Stimulated activated CD4-positive, alpha-beta T cell treated with anti-CD3 and anti-CD28 coated beads, Interleukin-4, amount 100 ng/mL, for 4 hours (primary cell): Measurements from ENCODE around the gene ITSN2.

Experiments used
- DNase-seq, 2 experiments: peaks; one replicate each; pipeline ENCODE4 v3.0.0-alpha.2; 2020

Gene ITSN2

GRCh38 chr2:24262421-24262970 is 97.8 kb downstream of the ITSN2 start:
- DNase-seq = no peak

- no peak for DNase-seq
Observed at GRCh38 chr2:24261441-24261840, 98.9 kb downstream of the ITSN2 start.

GRCh38 chr2:24259316-24259715 is 101.0 kb downstream of the ITSN2 start:
- no peak for DNase-seq

- no peak for DNase-seq
Observed at GRCh38 chr2:24258718-24259117, 101.6 kb downstream of the ITSN2 start.

DNA sequence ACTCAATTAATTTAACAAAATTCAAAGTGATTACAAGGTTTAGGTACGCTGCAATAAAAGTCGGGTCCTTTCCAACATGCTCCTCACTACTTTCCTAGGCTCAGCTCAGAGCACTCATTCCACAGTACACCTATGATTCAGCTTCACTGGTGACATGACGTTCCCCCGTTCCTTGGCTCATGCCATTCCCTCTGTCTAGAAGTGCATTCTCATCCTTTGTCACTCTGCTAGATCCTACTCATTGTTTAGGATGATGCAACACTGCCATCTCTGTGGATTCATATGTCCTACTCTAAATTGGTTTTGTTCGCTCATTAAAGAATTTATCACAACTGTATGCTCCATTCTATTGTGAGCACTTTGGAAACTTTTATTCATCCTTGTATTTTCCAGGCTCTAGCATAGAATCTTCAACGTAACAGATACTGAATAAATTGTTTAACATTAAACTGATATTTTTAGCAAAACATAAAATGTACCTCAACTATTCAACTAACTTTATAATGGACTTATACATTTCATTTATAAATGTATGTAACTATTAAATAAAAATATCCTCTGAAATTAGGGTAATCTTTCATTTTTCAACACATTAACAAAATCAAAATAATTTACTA is 106.9 kb downstream of the ITSN2 start:
- no peak for DNase-seq

GRCh38 chr2:24247592-24247991 is 112.7 kb downstream of the ITSN2 start:
- no peak for DNase-seq

- no peak for DNase-seq
Observed at GRCh38 chr2:24247164-24247563, 113.2 kb downstream of the ITSN2 start.

DNA sequence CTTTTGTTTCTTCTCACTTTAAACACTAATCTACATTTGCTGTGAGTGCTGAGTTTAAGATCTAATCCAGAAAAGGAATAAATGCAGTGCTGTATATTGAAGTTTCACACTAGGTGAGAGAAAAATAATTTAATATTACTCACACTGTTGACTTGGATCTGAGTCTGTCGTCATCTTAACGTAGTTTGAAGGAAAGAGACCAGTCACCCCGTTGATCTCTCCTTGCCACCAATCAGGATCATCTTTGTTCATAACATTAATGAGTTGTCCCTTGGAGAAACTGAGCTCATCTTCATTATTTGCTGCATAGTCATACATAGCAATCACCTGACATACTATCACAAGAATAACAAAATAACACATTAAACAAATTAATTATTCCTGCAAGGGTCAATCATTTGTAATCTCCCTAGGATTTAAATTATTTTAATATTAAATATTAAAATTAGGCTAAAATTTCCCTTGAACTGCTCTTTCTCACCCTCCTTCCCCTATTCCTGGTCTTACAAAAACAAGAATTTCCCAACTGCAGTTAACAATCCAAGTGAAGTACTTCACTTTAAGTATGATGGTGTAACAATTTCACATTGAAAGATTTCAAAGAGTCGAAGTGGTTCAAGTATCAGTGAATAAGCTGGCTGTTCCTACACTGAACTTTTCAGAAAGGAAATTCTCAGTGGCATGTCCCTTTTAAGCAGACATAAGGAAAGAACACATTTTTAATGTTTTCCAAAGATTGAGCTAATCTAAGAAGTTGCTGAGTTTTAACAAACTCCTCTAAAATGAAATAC is 114.2 kb downstream of the ITSN2 start:
- no peak for DNase-seq

- DNase-seq = no peak
Observed at GRCh38 chr2:24241528-24241927, 118.8 kb downstream of the ITSN2 start.

DNA sequence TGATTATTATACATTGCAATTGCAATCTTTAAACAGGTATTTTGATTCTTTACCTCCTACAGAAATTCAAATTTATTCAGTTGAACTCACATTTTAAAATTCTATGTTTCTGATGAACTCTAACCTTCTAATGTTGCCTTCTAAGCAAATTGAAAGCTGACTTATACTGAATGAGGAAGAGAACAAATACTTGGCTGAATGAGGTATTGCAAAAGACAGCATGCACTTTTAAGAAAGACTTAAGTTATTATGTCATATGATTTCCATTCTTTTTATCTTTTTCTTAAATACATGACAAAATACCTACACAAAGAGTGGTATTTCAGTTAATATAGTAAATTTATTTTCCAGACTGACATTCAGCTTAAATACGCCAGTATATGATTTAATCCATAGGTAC is 120.8 kb downstream of the ITSN2 start:
- no peak for DNase-seq

GRCh38 chr2:24238158-24238557 is 122.2 kb downstream of the ITSN2 start:
- DNase-seq = no peak

DNA sequence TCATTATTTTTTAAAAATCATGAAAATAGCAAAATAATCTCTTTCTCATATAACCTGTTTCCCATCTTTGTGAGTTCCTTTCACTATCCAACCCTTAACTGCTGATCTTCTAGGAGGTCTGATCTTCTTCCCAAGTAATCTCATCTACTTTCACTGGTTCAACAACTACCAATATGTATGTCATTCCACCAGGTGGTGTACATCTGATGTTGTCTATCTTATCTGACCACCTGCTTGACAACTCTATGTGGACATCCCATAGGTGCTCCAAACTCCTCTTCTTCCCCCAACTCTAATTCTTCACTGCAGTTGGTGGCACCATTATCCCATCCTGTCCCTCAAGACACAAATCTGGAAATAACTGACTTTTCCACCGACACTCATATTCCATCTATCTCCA is 123.0 kb downstream of the ITSN2 start:
- no peak for DNase-seq

DNA sequence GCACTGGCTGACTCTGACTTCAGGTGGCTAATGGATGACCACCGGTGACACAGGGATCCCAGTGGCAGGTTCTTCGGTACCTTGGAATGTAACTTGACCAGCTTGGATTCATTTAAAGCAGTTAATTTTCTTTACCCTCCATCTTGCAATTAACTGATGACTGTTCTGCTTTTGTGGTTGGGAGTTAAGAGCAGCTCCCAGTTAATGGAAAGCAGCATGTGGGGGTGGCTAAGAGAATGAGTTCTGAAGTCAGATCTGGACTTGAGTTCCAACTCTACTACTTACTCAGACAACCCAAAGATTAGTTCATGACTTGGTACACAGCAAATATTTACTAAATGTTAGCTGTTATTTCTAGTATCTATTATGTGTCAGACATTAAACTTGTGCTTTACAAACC is 127.0 kb downstream of the ITSN2 start:
- DNase-seq = no peak

- DNase-seq = no peak
Observed at GRCh38 chr2:24231461-24231881, 128.9 kb downstream of the ITSN2 start.

- no peak for DNase-seq
Observed at GRCh38 chr2:24228470-24228869, 131.9 kb downstream of the ITSN2 start.

DNA sequence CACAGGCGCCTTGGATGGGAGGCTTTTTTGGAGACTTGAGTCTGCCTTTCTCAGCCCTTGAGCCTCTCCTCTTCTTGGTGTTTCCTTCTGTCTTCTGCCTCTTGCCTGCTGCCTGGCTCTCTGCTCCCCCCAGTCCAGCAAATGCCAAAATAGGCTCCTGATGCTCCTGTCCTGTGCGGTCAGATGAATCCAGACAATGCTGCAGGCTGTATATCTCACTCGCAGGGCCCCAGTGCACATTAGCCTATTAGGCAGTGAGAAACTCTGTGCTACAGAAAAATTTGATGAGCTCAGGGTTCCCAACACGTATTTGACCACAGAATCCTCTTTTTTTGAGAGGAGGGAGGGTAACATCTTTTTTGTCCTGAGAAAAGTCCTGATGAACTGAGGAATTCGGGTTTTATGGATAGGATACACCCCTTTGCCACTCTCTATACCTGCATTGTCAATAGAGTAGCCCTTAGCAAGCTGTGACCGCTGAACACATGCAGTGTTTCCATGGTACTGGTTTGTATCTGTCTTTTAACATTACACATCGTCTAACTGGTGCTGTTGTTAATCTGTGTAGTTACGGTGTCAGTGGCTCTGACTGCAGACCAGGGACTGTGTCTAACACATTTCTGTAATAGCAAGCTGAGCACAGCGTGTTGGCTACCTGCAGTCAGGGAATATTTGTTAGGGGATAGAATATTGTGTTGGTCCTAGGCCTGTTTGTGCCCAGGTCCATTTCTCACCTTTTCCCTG is 134.7 kb downstream of the ITSN2 start:
- no peak for DNase-seq

DNA sequence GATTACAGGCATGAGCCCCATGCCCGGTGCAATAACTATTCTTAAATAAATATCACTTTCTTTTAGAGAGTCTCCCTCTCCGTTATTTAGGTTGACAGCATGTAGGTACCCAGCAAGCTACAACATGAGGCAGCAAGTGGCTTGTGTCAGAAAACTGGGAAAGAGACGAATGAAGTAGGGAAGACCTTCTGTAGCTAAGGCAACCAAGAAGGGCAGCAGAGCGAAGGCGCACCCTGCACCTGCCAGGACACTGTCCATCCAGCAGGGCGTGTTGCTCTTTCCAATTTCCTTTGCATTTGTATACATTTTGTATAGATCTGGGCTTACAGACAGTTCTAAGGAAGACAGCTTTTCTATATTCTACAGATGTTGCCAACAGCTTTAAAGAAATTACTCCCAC is 137.4 kb downstream of the ITSN2 start:
- DNase-seq = no peak

DNA sequence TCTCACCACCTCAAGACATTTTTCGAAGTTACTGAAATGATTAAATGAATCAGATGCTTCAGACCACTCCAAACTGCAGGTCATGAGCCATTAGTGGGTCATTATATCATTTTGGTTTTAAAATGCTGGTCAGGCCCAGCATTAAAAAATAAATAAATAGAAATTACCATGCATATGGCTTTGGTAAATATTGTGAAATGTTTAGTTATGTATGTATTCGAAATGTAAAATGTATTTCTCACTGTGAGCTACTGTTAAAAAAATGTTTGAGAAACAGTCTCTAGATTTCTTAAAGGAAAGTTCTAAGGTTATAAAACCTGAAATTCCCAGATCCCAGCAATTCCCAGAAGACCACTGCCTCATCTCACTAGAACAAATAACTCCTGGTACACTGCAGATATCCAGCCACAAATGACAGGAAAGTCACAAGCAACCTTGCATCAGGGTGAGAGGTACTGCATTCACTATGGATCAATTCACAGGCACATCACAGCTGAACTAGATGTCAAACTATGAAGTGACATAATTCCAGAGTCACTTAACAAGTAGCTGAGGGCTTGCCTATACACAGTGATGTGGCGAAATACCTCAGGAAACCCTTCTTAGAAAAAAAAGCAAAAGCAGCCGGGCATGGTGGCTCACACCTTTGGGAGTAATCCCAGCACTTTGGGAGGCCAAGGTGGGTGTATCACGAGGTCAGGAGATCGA is 138.8 kb downstream of the ITSN2 start:
- no peak for DNase-seq

DNA sequence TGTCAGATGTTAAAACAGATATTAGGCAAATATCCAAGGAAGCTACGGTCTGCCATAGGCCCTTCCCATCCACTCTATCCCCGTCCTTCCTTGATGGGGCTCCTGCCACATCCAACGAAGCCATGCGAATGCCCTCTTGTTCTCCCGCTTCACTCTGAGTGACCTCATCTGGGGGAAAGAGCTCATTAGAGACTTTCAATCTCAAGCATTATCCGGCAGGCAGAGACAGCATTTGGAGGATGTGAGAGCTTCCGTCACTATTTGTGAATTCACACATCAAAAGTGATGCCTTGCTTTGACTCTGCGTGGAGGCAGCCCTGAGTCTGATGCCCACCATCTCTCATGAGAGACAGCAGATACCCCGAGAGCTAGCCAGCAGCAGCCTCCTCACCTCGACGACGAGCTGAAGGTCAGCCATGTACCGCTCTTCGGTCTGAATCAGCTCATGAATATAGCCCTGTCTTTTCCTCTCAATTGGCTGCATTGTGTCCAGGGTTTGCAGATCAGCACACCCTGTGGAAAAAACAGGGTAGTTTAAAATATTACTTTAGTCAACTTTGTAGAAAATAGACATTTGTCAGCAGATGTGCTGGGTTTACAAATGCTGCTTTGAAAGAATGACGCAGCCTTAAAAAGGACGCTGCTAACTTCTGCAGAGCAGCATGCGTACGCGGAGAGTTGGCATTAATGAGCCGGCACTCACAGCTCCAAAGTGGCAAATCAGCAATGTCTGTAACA is 139.6 kb downstream of the ITSN2 start:
- no peak for DNase-seq

DNA sequence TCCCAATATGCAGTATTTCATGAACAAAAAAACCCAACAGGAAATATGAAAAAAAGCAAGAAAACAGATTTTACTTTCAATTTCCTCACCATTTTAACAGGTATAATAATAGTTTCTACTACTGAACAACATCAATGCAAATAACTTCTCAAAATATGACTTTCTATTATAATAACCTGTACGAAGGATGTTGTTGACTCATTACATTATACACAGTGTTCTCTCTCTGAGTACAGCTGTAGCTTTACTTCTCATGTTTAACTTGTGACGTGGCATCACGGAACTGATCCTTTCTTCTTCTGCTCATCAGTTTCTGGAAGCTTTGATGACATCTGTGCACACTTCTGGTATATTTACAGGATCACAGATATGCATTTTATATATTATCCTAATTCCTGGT is 145.5 kb downstream of the ITSN2 start:
- DNase-seq = no peak

GRCh38 chr2:24211408-24211807 is 148.9 kb downstream of the ITSN2 start:
- DNase-seq = no peak

GRCh38 chr2:24210723-24211122 is 149.6 kb downstream of the ITSN2 start:
- DNase-seq = no peak
